Aorta (tissue), 5 donors: ENCODE measurements around the gene VIPR2. TPM values are rescaled to one million over a fixed set of nuclear protein-coding genes. Genes with fewer than 3 reads are reported as not detected.
"Not testable (repeated sequence)": the region's sequence is repeated elsewhere in the genome, so short reads cannot be mapped to it uniquely, and the experiment has no call there.

Source experiments
- ATAC-seq: fragments of 200-7000 bp; cut with Tn5 transposase; one replicate; pipeline ENCODE4 v1.9.1; 2022; ENCODE audit warnings: moderate library complexity; ENCODE audit not compliant: low FRiP score
- DNase-seq, 2 donors: peaks; one replicate each; pipeline ENCODE4 v3.0.0-alpha.2; 2020
- H3K27ac ChIP-seq, 2 donors: one replicate each; pipeline ENCODE4 v1.5.1; 2013; ENCODE audit warnings: low read length in 2 of 2, mild to moderate bottlenecking in 2 of 2, moderate library complexity in 2 of 2, control low read depth in 1 of 2, inconsistent platforms in 1 of 2, low read depth in 1 of 2
- H3K27me3 ChIP-seq, 2 donors: one replicate each; pipeline ENCODE4 v1.6.1; 2013; ENCODE audit warnings: control low read depth in 1 of 2, low read length in 1 of 2, mild to moderate bottlenecking in 1 of 2, moderate library complexity in 1 of 2; ENCODE audit not compliant: insufficient read depth in 2 of 2, control insufficient read depth in 1 of 2
- H3K36me3 ChIP-seq, 2 donors: one replicate each; pipeline ENCODE4 v1.6.1; 2013; ENCODE audit warnings: control low read depth in 1 of 2, low read length in 1 of 2, mild to moderate bottlenecking in 1 of 2; ENCODE audit not compliant: insufficient read depth in 2 of 2, control insufficient read depth in 1 of 2
- H3K4me1 ChIP-seq, 2 donors: one replicate each; pipeline ENCODE4 v1.6.1; 2013; ENCODE audit warnings: low read length in 2 of 2, control low read depth in 1 of 2, mild to moderate bottlenecking in 1 of 2, moderate library complexity in 1 of 2; ENCODE audit not compliant: insufficient read depth in 2 of 2, control insufficient read depth in 1 of 2
- H3K4me3 ChIP-seq, 2 donors: one replicate each; pipeline ENCODE4 v1.5.1; 2013; ENCODE audit warnings: low read length in 2 of 2, control low read depth in 1 of 2, mild to moderate bottlenecking in 1 of 2
- H3K9me3 ChIP-seq: one replicate; pipeline ENCODE4 v1.6.1; 2013; ENCODE audit warnings: mild to moderate bottlenecking, low read length; ENCODE audit not compliant: control insufficient read depth
- WGBS, 2 donors: extraction: QIAGEN DNeasy Blood & Tissue Kit; methylation state at CpG; one replicate each; pipeline ENCODE4 v1.1.7; 2013; 5-methylcytosine and 5-hydroxymethylcytosine counted together
- intact Hi-C, 2 donors: fragments of 100-400 bp; cut with DNase I; formaldehyde crosslinking; loops; one replicate each; pipeline versions ENCODE4 v1.14.2 to v1.15.0; 2022
- polyA plus RNA-seq, 2 donors: library from polyadenylated mRNA; stranded (reverse); fragments of 200-250 nt; gene quantifications; one replicate each; pipeline ENCODE4 v1.2.3, GENCODE V29; 2013
- total RNA-seq, 2 donors: library from RNA; stranded (reverse); fragmentation: NEBNext Ultra II Directional; extraction: Animal tissue kit (Norgen Biotek cat#: 25700); gene quantifications; one replicate each; pipeline ENCODE4 v1.2.1, GENCODE V29; 2021
- donor health status: healthy with polysubstance abuse.
- donor health status: Bipolar disorder and iron deficiency.
- donor health status: DM: no; HTN: no; CAD: no.
- donor health status: DM: no; HTN: no; CAD: no.
- donor health status: DM: yes; HTN: yes; CAD: no.

VIPR2 gene
- total and polyA plus RNA-seq, 4 donors: 3.3 to 14.1 (median 11.5) TPM

- Histone ChIP-seq H3K9me3 (no peaks in the 10 kb centered on the region), H3K4me1 (no peaks in the 10 kb centered on the region), H3K36me3 (no peaks in the 10 kb centered on the region), H3K27ac (no peak overlapping the region), H3K27me3 (no peaks in the 10 kb centered on the region), H3K4me3 (no peak overlapping the region)
- ATAC-seq (peak; percentile 29), DNase-seq (peak in 1 of 2 donors; percentile 53)
- 93 to 97% methylated on average over 16 of the region's 16 CpGs for WGBS, 2 donors
- intact Hi-C loops: no loop called here
Observed at GRCh38 chr7:159127691-159128642, 16.7 kb downstream of the VIPR2 start.

GRCh38 chr7:159126311-159127260, 18.1 kb downstream of the VIPR2 start:
- H3K9me3 ChIP-seq: no peaks in the 10 kb centered on the region
- intact Hi-C loops: no loop called here
- DNase-seq: peak in 1 of 2 donors; percentile 53
- no peaks in the 10 kb centered on the region for H3K36me3 ChIP-seq
- no peak overlapping the region for H3K4me3 ChIP-seq
- ATAC-seq: no peak
- H3K27ac ChIP-seq: no peak overlapping the region
- WGBS, 2 donors: 92% methylated on average over 21 of the region's 21 CpGs
- no peaks in the 10 kb centered on the region for H3K27me3 ChIP-seq
- no peaks in the 10 kb centered on the region for H3K4me1 ChIP-seq

GRCh38 chr7:159125955-159126270, 18.8 kb downstream of the VIPR2 start:
- ATAC-seq (no peak), DNase-seq (peak in 1 of 2 donors; percentile 1)
- Histone ChIP-seq H3K27me3 (no peaks in the 10 kb centered on the region), H3K4me3 (no peak overlapping the region), H3K36me3 (no peaks in the 10 kb centered on the region), H3K4me1 (no peaks in the 10 kb centered on the region), H3K27ac (no peak overlapping the region), H3K9me3 (no peaks in the 10 kb centered on the region)
- 81 to 90% methylated on average over 3 of the region's 3 CpGs for WGBS, 2 donors
- intact Hi-C loops: no loop called here

GRCh38 chr7:159125104-159125954, 19.3 kb downstream of the VIPR2 start:
- ATAC-seq: no peak

GRCh38 chr7:159123793-159124192, 20.9 kb downstream of the VIPR2 start:
- intact Hi-C loops, DNase-seq, H3K27ac ChIP-seq, H3K36me3 ChIP-seq, H3K9me3 ChIP-seq, ATAC-seq, H3K4me1 ChIP-seq, H3K4me3 ChIP-seq, H3K27me3 ChIP-seq: not testable (repeated sequence)
- WGBS, 2 donors: 81 to 93% methylated on average over 1 of the region's 1 CpG

More at GRCh38 chr7:159125104-159125954, 19.3 kb downstream of the VIPR2 start:
- 83 to 90% methylated on average over 9 of the region's 9 CpGs for WGBS, 2 donors
- no peak overlapping the region for H3K4me3 ChIP-seq
- intact Hi-C loops: no loop called here
- no peak overlapping the region for H3K27ac ChIP-seq
- DNase-seq: peak in 1 of 2 donors; percentile 22
- no peaks in the 10 kb centered on the region for H3K9me3 ChIP-seq
- no peaks in the 10 kb centered on the region for H3K36me3 ChIP-seq
- H3K4me1 ChIP-seq: no peaks in the 10 kb centered on the region
- no peaks in the 10 kb centered on the region for H3K27me3 ChIP-seq

- H3K27ac ChIP-seq, intact Hi-C loops, ATAC-seq, H3K9me3 ChIP-seq, H3K4me1 ChIP-seq, H3K36me3 ChIP-seq, H3K4me3 ChIP-seq, H3K27me3 ChIP-seq, DNase-seq: not testable (repeated sequence)
Observed at GRCh38 chr7:159123294-159123693, 21.4 kb downstream of the VIPR2 start.

- no peaks in the 10 kb centered on the region for H3K27me3 ChIP-seq
- H3K4me1 ChIP-seq: no peaks in the 10 kb centered on the region
- DNase-seq (peak in 1 of 2 donors; percentile 49), ATAC-seq (no peak)
- H3K4me3 ChIP-seq: no peak overlapping the region
- H3K27ac ChIP-seq: no peak overlapping the region
- peaks cover 0 to 4% of the 10 kb centered on the region in 2 donors for H3K36me3 ChIP-seq
- intact Hi-C loops: no loop called here
- WGBS, 2 donors: 79 to 92% methylated on average over 7 of the region's 7 CpGs
- no peaks in the 10 kb centered on the region for H3K9me3 ChIP-seq
Observed at GRCh38 chr7:159122276-159122675, 22.4 kb downstream of the VIPR2 start.

- 73 to 98% methylated on average over 4 of the region's 4 CpGs for WGBS, 2 donors
- peaks cover 0 to 4% of the 10 kb centered on the region in 2 donors for H3K36me3 ChIP-seq
Observed at GRCh38 chr7:159121476-159121875, 23.2 kb downstream of the VIPR2 start.

More at GRCh38 chr7:159121476-159121875, 23.2 kb downstream of the VIPR2 start:
- Histone ChIP-seq H3K27ac (no peak overlapping the region), H3K4me3 (no peak overlapping the region), H3K9me3 (no peaks in the 10 kb centered on the region), H3K27me3 (no peaks in the 10 kb centered on the region), H3K4me1 (no peaks in the 10 kb centered on the region)
- DNase-seq: no peak
- intact Hi-C loops: no loop called here
- no peak for ATAC-seq
